ENCODE data around the gene ABCG4. TPM values are rescaled to one million over a fixed set of nuclear protein-coding genes. Genes with fewer than 3 reads are reported as not detected.

ABCG4 gene
- total and polyA plus RNA-seq, 2 donors (not counting 1 experiment from before 2014, with no cell fraction given): not detected

DNA sequence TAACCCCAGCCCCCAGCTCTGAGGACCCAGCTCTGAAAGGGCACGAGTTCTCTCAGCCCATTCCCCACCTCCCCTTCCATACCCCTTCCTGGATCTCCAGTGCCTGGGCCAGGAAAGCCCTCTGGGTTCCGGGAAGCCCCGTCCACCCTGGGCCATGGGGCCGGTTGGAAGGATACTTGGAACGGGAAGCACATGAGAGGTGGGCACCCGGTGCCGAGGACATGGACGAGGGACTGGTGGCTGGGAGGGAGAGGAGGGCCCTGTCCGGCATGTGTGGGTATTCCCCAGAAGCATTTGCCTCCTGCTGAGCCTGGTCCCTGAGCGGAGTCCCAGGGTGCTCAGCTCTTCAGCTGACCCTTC, 32.6 kb upstream of the ABCG4 start:
- no peak overlapping the region for H3K9ac ChIP-seq (ENCODE audit: low read length)

DNA sequence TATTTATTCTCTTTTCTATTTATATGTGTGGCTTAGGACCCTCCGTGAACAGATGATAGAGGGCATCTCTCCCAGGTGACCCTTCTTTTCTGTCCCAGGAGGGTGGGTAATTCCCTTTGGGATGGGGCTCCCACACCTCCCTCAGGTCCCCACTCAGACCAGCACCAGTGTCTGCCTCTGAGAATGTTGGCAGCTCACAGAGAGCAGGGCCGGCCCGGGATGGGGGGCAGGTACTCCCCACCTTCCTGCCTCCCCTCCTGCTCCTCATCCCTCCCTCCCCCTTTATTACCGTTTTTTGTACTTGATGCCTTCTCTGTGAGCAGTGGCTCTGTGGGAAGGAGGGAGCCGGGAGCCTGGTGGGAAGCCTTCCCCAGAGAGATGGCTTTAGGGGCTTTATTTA, 32.3 kb upstream of the ABCG4 start:
- DNase-seq: no peak
- H3K4me2 ChIP-seq (replicated peaks; ENCODE audit: low read depth, low read length, poor library complexity, severe bottlenecking): no peak overlapping the region
- WGBS (ENCODE audit: insufficient coverage): 91% methylated on average over 1 of the region's 5 CpGs
- no peaks in the 10 kb centered on the region for H3K27me3 ChIP-seq (replicated peaks in 1 of 4; ENCODE audit: control extremely low read depth in 1 of 4, control insufficient read depth in 3 of 4, insufficient read depth in 4 of 4, low read length in 3 of 4)
- ChIA-PET CTCF (no interaction called here), POLR2A (interaction anchor here (1.0 kb wide), 1 partner anchor 14 kb away, joined by 3 read pairs; no protein-coding TSS in a partner anchor)
- H3K4me3 Mint-ChIP-seq: no peak overlapping the region
- no peak overlapping the region for H3K4me3 ChIP-seq (ENCODE audit: control extremely low read depth in 1 of 5, extremely low read depth in 1 of 5, insufficient read depth in 1 of 5, low read depth in 2 of 5, low read length in 4 of 5)
- TF ChIP-seq, protein P1, sequence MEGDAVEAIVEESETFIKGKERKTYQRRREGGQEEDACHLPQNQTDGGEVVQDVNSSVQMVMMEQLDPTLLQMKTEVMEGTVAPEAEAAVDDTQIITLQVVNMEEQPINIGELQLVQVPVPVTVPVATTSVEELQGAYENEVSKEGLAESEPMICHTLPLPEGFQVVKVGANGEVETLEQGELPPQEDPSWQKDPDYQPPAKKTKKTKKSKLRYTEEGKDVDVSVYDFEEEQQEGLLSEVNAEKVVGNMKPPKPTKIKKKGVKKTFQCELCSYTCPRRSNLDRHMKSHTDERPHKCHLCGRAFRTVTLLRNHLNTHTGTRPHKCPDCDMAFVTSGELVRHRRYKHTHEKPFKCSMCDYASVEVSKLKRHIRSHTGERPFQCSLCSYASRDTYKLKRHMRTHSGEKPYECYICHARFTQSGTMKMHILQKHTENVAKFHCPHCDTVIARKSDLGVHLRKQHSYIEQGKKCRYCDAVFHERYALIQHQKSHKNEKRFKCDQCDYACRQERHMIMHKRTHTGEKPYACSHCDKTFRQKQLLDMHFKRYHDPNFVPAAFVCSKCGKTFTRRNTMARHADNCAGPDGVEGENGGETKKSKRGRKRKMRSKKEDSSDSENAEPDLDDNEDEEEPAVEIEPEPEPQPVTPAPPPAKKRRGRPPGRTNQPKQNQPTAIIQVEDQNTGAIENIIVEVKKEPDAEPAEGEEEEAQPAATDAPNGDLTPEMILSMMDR (IDR thresholded peaks at IDR 0.05): no peak
- no peak for TF ChIP-seq EZH2 (IDR thresholded peaks at IDR 0.05; ENCODE audit: borderline replicate concordance, insufficient read depth, low read depth, low read length, poor library complexity, severe bottlenecking)
- H3K4me1 Mint-ChIP-seq: peaks cover 19% of the 10 kb centered on the region
- no peak overlapping the region for H3K27ac ChIP-seq (ENCODE audit: low read length in 2 of 2)
- H3K27ac Mint-ChIP-seq: no peak overlapping the region
- no peak overlapping the region for H3K9ac ChIP-seq (ENCODE audit: low read length)
- intact Hi-C loops (cut with micrococcal nuclease): no loop called here
- H3K9me3 ChIP-seq (ENCODE audit: control extremely low read depth in 1 of 3, control insufficient read depth in 2 of 3, insufficient read depth in 1 of 3, low read length in 2 of 3): no peaks in the 10 kb centered on the region
- H3K27me3 Mint-ChIP-seq: no peaks in the 10 kb centered on the region
- no peak for ATAC-seq (ENCODE audit: low read depth)
- no peak overlapping the region for H2AFZ ChIP-seq (ENCODE audit: insufficient read depth, low read depth, low read length, poor library complexity, severe bottlenecking)
- H4K20me1 ChIP-seq (ENCODE audit: control insufficient read depth, insufficient read depth, low read length, poor library complexity, severe bottlenecking): peaks cover 2% of the 10 kb centered on the region
- peaks cover 6 to 15% of the 10 kb centered on the region in 2 donors for H3K4me1 ChIP-seq (ENCODE audit: control insufficient read depth in 2 of 2, insufficient read depth in 2 of 2, low read length in 2 of 2)
- H3K36me3 ChIP-seq (replicated peaks in 1 of 2; ENCODE audit: control extremely low read depth in 1 of 2, control insufficient read depth in 1 of 2, extremely low read depth in 1 of 2, insufficient read depth in 2 of 2, low read length in 1 of 2): peaks cover 0 to 17% of the 10 kb centered on the region in 2 experiments
- H3K9me3 Mint-ChIP-seq (ENCODE audit: insufficient read depth): no peaks in the 10 kb centered on the region
- peaks cover 2% of the 10 kb centered on the region for H3K79me2 ChIP-seq (ENCODE audit: control insufficient read depth, insufficient read depth, low read length)

More for the DNA sequence above, 32.6 kb upstream of the ABCG4 start:
- no peak for DNase-seq
- ChIA-PET POLR2A (interaction anchor here (1.0 kb wide), 1 partner anchor 14 kb away, joined by 3 read pairs; no protein-coding TSS in a partner anchor), CTCF (interaction anchor here (0.8 kb wide), 1 partner anchor 80 kb away, joined by 3 read pairs; no protein-coding TSS in a partner anchor)
- H3K27me3 Mint-ChIP-seq: no peaks in the 10 kb centered on the region
- Histone ChIP-seq H3K79me2 (ENCODE audit: control insufficient read depth, insufficient read depth, low read length) (no peaks in the 10 kb centered on the region), H4K20me1 (ENCODE audit: control insufficient read depth, insufficient read depth, low read length, poor library complexity, severe bottlenecking) (no peaks in the 10 kb centered on the region), H3K27ac (ENCODE audit: low read length in 2 of 2) (no peak overlapping the region), H2AFZ (ENCODE audit: insufficient read depth, low read depth, low read length, poor library complexity, severe bottlenecking) (no peak overlapping the region), H3K4me1 (ENCODE audit: control insufficient read depth in 2 of 2, insufficient read depth in 2 of 2, low read length in 2 of 2) (peaks cover 6 to 15% of the 10 kb centered on the region in 2 donors), H3K4me3 (ENCODE audit: control extremely low read depth in 1 of 5, extremely low read depth in 1 of 5, insufficient read depth in 1 of 5, low read depth in 2 of 5, low read length in 4 of 5) (no peak overlapping the region), H3K36me3 (replicated peaks in 1 of 2; ENCODE audit: control extremely low read depth in 1 of 2, control insufficient read depth in 1 of 2, extremely low read depth in 1 of 2, insufficient read depth in 2 of 2, low read length in 1 of 2) (peaks cover 0 to 19% of the 10 kb centered on the region in 2 experiments), H3K27me3 (replicated peaks in 1 of 4; ENCODE audit: control extremely low read depth in 1 of 4, control insufficient read depth in 3 of 4, insufficient read depth in 4 of 4, low read length in 3 of 4) (no peaks in the 10 kb centered on the region), H3K9me3 (ENCODE audit: control extremely low read depth in 1 of 3, control insufficient read depth in 2 of 3, insufficient read depth in 1 of 3, low read length in 2 of 3) (no peaks in the 10 kb centered on the region), H3K4me2 (replicated peaks; ENCODE audit: low read depth, low read length, poor library complexity, severe bottlenecking) (no peak overlapping the region)
- no peaks in the 10 kb centered on the region for H3K9me3 Mint-ChIP-seq (ENCODE audit: insufficient read depth)
- H3K27ac Mint-ChIP-seq: no peak overlapping the region
- TF ChIP-seq, protein P1 (IDR thresholded peaks at IDR 0.05): no peak
- no peak for TF ChIP-seq EZH2 (IDR thresholded peaks at IDR 0.05; ENCODE audit: borderline replicate concordance, insufficient read depth, low read depth, low read length, poor library complexity, severe bottlenecking)
- peaks cover 17% of the 10 kb centered on the region for H3K4me1 Mint-ChIP-seq
- WGBS (ENCODE audit: insufficient coverage): 98% methylated on average over 8 of the region's 10 CpGs
- no peak for ATAC-seq (ENCODE audit: low read depth)
- H3K4me3 Mint-ChIP-seq: no peak overlapping the region
- intact Hi-C loops (cut with micrococcal nuclease): no loop called here
